ENCODE data around the gene TAS1R1.
"Not testable (repeated sequence)": the region's sequence is repeated elsewhere in the genome, so short reads cannot be mapped to it uniquely, and the experiment has no call there.

Gene TAS1R1

GRCh38 chr1:6523566-6523965 is 31.5 kb upstream of the TAS1R1 start:
- FAIRE-seq: no peak

GRCh38 chr1:6526316-6526715 is 28.8 kb upstream of the TAS1R1 start:
- no peak for FAIRE-seq

DNA sequence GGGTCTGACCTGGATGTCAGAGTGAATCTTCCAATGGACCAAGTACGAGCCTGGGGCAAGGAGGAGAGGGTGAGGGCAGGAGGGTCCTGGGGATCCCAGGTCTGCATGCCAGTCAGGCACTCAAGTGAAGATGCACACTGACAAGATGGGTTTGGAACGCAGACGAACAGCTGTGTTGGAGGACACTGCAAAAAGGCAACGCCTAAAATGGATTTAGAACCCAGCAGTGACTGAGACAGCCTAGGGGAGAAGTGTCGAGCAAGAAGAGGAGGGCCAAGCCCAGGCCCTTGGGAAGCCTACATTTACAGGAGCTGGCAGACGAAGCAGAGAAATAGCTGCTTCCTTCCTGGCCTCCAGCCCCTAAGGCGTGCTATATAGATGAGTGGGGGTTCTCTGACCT is 26.6 kb upstream of the TAS1R1 start:
- FAIRE-seq: no peak

DNA sequence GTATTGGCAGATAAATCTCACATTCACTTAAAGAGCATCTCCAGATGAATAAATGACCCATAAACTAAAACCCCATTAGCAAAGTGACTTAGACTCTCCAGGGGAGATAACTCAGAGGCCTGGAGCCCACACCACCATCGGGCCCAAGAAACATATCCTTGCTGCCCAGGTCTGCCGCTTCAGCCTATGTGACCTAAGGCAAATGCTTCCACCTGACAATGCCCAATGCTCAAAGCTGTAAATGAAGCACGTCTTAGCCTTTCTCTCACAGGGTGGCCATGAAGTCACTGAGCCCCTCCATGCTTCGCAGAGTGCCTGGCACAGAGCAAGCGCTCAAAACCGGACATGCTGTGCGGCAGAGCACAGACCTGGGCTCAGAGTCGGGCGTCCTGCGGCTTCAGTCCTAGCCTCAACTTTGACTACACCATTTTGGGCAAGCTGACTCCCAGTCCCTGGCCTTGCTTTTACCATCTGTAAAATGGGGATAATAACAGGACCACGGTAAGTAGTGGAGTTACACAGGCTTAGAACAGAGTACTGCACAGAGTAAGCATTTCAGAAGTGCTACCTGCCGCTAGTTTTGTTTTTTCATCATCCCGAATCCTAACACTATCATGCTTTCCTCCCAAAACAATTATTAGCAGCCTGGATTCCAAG is 24.5 kb upstream of the TAS1R1 start:
- no peak for FAIRE-seq

DNA sequence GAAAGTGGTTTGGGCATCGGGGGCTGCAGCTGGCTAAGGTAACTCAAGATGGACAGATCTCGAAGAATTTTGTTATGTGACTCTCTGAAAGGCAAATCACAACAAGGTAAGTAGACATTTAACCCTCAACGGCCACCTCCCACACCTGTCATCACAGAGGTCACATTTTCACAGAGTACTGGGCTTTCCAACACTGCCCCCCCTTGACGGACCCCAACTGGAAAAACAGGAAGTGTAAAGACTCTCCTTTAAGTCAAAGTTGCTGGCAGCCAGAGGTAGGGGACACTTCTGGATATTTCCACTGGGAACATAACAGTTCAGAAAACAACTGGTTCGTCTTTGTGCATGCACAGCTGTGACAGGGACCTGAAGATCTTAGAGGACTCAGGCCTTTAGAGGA is 23.1 kb upstream of the TAS1R1 start:
- FAIRE-seq: no peak

DNA sequence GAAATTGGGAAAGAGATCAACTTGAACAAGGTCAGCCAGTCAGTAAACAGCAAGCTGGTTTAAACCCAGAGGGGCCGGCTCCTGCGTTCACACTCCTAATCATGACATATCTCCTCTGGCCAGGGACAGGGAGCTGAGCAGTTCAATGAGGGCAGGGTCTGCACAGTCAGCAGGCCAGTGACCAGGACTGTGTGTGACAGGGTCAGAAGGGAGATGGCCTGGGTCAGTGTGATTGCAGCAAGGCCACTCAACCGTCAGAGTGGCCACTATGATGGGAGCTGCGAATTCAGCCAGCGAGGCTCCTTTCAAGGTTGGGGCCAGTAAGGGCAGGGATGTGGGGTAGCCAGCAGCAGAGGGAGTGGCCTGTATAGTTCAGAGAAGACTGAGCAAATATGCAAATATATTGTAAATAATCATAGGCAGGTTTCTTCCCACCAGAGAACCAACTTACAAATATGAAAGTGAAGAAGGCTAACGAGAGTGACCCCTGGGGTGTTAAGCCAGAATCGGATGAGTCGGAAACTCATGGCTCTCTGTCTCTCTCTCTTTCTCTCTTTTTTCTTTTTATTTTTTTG is 20.8 kb upstream of the TAS1R1 start:
- FAIRE-seq: no peak

DNA sequence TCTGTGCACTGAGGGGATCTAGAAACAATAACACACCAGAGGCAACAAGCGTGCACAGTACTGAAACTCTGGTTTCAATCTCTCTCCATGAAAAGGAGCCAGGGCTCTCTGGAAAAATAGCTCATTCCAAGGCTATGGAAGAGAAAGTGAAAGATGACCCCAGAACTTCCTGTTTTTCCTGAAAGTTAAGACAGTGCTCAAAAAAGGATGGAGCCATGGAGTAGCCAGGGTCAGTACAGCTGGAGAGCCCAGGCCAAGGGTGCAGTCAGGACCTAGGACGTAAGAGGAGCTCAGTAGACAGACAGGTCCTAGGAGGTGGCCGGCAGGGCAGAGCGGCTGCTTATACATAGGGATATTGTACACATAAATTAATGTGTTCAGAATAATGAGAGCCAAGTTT is 19.9 kb upstream of the TAS1R1 start:
- FAIRE-seq: no peak

DNA sequence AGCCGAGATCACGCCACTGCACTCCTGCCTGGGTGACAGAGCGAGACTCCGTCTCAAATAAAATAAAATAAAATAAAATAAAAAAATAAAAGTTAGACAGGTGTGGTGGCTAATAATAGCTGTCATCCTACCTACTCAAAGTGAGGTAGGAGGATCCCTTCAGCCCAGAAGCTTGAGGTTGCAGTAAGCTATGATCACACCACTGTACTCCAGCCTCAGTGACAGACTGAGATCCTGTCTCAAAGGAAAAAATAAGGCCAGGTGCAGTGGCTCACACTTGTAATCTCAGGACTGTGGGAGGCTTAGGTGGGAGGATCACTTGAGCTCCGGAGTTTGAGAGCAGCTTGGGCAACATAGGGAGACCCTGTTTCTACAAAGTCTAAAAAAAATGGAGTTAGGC is 18.8 kb upstream of the TAS1R1 start:
- FAIRE-seq: no peak

- no peak for FAIRE-seq
Observed at GRCh38 chr1:6538956-6539355, 16.2 kb upstream of the TAS1R1 start.

- no peak for FAIRE-seq
Observed at GRCh38 chr1:6544831-6545230, 10.3 kb upstream of the TAS1R1 start.

GRCh38 chr1:6545276-6546112 is 9.6 kb upstream of the TAS1R1 start:
- FAIRE-seq: no peak

DNA sequence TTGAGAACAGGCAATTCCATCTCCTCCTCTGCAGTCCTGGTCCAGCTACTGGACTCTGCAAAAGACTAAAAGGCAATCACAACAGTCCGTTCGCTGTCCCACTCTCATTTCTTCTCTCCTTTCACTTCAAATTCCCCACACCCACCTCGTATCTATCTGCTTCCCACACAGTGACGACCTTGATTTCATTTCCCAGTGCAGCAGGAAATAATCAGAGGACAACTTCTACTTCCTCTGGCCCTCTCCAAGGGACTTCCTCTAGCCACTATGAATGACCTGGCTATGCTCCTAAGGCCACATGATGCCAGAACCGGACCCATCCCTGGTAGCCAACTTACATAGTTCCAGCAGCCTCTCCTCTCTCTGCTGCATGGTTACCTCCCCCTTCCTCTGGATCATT is 8.8 kb upstream of the TAS1R1 start:
- FAIRE-seq: no peak

DNA sequence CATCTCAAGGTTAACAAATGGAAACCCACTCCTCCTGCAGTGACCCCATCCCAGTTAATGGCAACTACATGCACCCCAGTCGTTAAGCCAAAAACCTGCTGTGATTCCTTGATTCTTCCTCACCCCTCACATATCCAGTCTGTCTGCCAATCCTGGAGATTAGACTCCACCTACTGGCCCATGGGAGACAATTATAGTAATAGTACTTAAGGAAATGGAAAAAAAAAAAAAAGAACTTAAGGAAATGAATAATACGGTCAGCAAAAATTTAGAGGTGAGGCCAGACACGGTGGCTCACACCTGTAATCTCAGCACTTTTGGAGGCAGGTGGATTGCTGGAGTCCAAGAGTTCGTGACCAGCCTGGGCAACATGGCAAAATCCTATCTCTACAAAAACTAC is 7.8 kb upstream of the TAS1R1 start:
- no peak for FAIRE-seq

DNA sequence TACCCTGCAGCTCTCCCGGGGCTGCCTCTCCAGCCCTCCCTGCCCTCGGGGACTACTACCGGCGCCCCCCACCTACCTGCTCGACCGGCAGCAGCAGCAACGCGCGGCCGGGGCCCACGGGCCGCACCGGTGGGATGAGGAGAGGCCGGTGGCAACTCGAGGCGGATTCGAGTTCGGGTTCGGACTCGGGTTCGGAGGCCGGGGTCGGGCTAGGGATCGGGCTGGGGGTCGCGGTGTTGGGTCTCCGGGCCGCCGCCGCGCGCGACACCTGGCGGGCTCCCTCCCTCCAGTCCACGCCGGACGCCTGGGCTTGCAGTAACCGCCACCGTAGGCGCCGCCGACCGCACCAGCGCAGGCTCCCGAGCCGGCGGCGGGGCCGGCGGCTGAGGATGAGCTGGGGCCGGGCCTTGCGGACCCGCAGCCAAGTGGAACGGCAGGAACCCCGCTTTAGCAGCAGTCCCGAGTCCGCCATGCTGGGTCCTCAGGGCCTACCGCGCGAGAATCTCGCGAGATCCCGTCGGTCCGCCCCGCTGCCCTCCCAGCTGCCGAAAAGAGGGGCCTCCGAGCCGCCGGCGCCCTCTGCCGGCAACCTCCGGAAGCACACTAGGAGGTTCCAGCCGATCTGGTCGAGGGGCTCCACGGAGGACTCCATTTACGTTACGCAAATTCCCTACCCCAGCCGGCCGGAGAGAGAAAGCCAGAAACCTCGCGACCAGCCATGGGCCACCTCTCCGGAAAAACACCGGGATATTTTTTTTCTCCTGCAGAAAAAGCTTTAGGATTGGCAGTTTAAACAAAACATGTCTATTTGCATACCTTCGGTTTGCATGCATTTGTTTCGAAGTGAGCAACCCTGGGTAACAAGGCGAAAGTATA is 838 bp upstream of the TAS1R1 start, which contains the start of gene NOL9:
TSS of gene NOL9 (minus strand) at position 483 of the 876 bp plus-strand sequence. CDS start at position 472, 11 bp downstream.
- no peak for FAIRE-seq

- no peak for FAIRE-seq
Observed at GRCh38 chr1:6557597-6557996, 2.5 kb downstream of the TAS1R1 start.

DNA sequence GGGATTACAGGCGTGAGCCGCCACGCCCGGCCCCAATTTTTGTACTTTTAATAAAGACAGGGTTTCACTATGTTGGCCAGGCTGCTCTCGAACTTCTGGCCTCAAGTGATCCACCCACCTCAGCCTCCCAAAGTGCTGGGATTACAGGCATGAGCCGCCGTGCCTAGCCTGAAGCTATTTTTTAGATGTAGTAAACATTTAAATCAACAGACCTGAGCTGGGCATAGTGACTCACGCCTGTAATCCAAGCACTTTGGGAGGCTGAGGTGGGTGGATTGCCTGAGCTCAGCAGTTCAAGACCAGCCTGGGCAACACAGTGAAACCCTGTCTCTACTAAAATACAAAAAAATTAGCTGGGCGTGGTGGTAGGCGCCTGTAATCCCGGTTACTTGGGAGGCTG is 4.1 kb downstream of the TAS1R1 start:
- not testable (repeated sequence) for FAIRE-seq

DNA sequence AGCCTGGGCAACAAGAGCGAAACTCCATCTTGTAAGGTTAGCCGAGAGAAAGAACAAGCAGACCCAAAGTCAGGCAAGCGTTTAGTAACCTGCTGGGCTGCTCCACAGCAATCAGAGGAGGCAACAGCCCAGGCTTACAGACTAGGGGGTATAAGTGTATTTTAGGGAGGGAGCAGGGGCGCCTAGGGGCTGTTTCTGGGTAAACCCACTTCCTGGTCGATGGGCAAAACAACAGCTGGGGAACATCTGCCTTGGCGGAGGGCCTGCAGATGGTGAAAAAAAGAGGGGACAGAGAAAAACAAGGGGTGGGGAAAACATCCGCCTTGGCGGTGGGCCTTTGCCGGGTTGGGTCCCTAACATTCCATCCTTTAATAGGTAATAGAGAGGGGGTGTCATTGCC is 5.2 kb downstream of the TAS1R1 start:
- FAIRE-seq: no peak

- no peak for FAIRE-seq
Observed at GRCh38 chr1:6569033-6569432, 13.9 kb downstream of the TAS1R1 start.

DNA sequence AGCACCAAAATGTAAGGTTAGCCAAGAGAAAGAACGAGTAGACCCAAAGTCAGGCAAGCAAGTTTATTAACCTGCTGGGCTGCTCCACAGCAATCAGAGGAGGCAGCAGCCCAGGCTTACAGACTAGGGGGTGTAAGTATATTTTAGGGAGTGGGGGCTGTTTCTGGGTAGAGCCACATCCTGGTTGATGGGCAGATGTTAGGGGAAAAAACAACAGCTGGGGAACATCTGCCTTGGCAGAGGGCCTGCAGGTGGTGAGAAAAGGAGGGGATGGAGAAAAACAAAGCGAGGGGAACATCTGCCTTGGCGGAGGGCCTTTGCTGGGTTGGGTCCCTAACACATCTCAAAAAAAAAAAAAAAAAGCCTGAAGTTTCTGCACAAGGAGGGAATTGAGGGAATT is 15.0 kb downstream of the TAS1R1 start:
- FAIRE-seq: no peak

- FAIRE-seq: no peak
Observed at GRCh38 chr1:6570987-6571386, 15.9 kb downstream of the TAS1R1 start.

DNA sequence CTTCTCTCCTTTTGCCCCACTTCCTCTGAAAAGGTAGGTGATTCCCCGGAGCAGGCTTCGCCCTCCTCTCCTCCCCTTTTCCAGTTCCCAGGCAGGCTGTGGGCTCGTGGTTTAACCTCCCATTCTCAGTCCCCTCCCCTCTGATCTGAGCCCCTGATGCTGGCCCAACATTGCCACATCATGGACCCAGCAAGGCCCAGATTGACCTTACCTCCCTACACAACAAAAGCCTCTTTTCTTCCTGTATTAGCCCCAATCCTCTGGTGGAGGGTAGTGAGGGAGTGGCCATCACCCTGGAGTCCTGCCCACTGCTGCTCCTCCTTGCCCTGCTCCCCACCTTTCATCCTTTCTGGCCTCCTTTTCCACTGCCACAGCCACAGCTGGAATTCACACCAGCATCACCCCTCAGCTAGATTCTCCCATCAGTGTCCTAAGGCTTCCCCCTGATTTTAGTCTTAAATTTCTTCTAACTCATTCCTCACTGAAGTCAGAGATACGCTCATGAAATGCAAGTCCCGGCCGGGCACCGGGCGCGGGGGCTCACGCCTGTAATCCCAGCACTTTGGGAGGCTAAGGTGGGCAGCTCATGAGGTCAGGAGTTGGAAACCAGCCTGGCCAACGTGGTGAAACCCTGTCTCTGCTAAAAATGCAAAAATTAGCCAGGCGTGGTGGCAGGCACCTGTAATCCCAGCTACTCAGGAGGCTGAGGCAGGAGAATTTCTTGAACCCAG is 17.7 kb downstream of the TAS1R1 start:
- no peak for FAIRE-seq

GRCh38 chr1:6574025-6574620 is 19.0 kb downstream of the TAS1R1 start:
- FAIRE-seq: no peak

Measured in islet of Langerhans (tissue), 1 donor.